Stimulated activated CD4-positive, alpha-beta T cell treated with anti-CD3 and anti-CD28 coated beads, Interleukin-1b, Interleukin-23, amount 100 ng/mL, for 48 hours (primary cell): Measurements from ENCODE around the gene PRKAR1B.
A peak's percentile ranks its signal among the peaks of the same experiment; 100 is the strongest.
"Not testable (repeated sequence)": the region's sequence is repeated elsewhere in the genome, so short reads cannot be mapped to it uniquely, and the experiment has no call there.

Source experiments
- DNase-seq: peaks from one replicate; pipeline ENCODE4 v3.0.0-alpha.2; 2020

PRKAR1B gene

DNA sequence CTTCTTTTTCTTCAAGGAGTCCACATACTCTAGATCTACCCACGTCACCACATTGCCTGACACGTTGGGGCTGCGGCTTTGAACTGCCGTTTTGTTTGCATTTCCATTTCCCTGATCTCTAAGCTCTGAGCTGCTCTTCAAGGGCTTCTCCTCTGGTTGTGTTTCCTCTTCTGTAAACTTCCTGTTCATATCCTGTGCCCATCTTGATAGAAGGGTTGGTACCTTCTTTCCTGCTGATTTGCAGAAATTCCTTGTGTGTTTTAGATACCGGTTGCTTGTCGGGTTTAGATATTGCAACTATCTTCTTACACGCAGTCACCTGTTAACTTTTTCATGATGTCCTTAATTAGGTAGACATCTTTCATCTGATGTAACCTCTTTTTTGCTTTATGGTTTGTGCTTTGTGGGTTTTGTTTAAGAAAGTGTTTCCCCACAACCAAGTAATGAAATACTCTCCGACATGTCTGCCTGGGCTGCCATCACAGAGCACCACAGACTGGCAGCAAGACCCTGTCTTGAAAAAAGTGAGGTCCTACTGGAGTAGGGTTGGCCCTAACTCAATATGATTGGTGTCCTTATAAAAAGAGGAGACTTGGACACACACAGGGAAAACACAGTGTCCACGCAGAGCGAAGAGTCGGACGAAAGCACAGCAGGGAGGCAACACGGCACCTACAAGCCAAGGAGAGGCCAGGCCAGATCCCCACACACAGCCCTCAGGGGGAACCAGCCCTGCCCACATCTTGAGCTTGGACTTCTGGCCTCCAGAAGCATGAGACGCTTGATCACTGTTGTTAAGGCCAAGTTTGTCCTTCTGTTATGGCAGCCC lies 108.3 kb downstream of the PRKAR1B start:
- peak; percentile 62 for DNase-seq

DNA sequence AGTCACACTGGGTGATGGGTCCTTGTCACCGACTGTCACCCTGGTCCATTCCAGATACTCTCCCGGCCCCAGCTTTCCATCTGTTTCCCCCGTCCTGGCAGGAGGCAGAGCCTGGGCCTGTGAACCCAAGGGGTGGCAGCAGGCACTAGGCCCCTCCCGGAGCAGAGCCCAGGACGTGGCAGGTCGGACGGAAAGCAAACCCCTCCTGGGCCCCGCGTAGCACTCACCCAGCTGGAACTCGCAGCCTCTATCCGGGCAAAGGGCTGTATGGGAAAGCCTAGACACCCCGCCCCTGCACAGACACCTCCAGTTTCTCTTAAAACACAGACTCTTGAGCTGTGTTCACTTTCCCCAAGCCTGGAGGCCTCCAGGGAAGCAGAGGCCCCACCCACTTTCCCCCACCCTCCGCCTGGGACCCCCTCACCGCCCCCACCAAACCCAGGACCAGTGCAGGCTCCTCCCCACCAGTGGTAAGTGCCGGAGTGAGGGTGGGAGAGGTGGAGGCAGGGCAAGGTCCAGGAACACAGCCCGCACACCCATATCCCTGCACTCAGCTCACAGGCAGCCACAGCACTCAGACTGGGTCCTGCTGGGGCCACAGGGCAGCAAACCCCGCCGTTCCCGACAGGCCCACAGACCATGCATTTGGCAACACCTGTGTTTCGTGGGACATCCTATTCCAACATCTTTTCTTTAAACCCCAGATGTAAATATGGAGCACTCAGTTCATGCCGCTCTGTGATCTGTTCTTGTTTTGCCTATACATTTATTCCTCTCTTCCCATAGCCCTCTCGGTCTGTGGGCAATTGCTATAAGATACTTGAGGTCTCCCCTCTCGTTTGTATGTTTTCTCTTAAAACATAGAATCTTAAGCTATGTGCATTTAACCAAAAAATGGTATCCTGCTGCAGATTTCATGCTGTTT lies 109.2 kb downstream of the PRKAR1B start:
- peak; percentile 41 for DNase-seq

DNA sequence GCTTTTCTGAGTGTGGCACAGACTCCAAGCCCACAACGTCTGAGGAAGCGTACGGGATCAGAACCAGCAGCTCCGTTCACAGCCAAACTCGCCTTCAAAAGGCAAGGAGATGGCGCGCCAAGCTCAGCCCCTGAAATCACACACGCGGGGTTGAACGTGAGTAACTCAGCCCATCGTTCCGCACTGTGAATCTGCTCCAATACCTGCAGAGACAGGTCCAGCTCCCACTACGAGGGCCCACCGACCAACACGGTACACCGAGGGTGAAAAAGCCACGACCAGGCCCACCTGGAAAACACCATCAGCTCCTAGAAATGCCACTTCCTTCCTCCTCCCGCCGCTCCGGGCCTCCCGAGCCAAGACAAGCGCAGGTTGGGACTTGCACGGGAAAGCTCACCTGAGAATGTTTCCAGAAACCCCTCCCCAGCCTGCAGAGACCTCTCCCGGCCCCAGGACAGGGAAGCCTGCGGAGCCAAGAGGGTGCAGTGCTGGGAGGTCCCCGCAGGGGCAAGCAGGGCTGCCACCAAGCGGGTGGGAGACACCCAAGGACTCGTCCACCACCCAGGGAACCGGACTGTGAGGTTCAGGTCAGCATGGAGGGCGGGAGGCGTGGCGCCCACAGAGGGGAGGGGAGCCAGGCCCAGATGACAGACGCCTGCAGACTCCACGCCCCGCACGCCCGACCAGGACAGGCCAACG lies 113.5 kb downstream of the PRKAR1B start:
- no peak for DNase-seq

DNA sequence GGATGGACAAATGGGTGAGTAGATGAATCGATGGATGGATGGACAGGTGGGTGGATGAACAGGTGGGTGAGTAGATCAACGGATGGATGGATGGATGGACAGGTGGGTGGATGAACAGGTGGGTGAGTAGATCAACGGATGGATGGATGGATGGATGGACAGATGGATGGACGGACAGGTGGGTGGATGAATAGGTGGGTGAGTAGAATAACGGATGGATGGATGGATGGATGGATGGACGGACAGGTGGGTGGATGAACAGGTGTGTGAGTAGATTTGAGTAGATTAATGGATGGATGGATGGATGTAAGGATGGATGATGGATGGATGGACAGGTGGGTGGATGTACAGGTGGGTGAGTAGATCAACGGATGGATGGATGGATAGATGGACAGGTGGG lies 115.2 kb downstream of the PRKAR1B start:
- not testable (repeated sequence) for DNase-seq

DNA sequence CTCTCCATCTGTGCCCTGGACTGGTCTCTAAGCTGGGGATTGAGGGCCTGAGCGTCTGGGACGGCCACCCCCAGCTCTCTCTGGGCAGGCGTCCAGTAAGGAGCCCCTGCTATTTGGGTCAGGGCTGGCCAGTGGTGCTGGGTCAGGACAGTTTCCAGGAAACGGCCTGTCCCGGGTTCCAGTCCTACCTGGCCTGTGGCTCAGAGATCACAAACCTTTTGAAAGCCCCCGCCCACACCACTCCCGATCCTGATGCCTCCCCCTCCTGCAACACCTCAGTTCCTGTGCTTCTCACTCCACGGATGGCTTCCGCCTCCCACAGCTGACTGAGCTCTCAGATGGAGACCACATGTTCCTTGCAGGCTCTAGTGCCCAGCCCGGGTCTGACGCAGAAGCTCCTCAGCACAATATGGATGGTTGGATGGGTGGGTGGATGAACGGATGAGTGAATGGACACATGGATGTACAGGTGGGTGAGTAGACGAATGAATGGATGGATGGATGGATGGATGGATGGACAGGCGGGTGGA lies 115.7 kb downstream of the PRKAR1B start:
- DNase-seq, result no peak

DNA sequence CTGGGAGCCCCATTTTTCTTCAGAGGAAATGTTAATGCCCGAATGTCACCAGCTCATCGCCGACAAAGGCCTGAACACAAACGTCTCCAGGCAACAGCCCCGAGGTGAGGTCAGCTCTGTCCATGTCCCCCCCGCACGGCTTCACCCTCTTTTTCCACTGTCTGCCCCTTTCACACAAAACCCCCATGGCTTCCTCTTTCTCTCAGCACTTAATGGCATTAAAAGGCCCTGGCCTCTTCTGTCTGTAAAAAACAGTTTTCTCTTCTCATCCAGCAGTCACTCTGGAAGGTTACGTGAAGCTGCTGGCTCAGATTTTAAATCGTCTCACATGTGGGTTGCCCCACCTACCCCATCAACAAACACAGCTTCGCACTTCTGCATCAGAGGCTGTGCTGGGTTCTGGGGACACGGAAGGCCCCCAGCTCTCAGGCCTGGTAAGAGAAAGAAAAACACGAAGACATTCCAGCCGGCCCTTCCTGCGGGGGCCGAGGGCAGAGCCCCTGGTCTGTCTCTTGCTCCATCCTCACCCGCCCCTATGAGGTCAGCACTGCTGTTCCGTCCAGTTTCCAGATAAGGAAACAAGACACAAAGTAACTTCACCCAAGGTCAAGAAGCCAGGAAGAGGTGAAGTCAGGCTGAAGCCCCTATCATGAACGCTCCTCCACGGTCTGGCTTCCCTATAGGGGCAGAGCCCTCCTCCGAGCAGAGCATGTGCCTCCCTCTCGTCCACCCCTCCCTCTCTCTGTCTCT lies 116.4 kb downstream of the PRKAR1B start:
- DNase-seq, result no peak

DNA sequence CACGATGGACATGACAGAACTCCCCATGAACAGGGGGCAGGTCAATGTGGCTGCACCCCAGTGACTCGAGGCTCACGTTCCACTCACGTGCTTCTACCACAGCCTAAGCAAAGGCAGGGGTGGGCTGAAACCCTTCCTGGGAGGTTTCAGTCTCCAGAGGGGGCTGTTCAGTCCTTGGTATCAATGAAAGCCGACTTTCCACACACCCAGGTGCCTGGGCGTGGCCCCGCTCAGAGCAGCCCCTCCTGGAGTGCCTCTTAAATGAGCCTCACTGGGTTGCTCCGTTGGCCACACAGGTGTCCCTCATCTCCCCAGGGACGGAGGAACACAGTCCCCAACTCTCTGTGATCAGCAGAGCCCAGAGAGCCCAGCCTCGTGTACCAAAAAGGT lies 116.9 kb downstream of the PRKAR1B start:
- DNase-seq, result no peak

DNA sequence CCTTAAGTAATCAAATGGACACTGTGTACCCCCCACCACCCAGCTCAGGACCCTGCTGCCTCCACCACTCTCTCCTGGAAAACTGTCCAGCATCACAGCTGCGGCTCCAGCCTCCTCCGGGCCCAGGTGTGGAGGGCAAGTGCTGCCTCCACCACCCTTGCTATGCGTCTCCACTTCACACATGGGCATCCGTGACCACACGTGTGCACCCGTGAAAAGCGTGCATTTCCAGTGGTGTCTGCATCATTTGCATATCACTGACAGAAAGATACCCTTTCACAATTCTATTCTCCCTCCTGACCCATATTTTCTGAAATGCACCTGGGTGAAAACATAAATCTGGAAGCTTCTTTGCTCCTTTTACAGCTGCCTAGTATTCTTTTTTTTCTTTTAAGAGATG lies 117.7 kb downstream of the PRKAR1B start:
- no peak for DNase-seq

DNA sequence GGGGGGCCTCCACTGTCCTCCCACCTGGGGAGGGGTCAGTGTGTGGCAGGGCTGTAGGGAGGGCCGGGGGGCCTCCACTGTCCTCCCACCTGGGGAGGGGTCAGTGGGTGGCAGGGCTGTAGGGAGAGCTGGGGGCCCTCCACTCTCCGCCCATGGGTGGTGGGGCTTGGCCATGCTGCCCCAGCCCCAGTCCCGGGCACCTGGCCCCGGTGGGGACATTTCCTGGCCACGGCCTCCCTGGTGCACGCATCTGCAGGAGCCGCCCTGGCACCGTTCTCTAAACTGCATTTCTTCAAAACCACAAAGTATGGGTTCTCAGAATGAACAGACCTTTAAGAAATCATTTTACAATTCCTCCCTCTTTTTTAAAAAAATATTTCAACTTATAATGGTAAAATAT lies 118.1 kb downstream of the PRKAR1B start:
- DNase-seq, result no peak

DNA sequence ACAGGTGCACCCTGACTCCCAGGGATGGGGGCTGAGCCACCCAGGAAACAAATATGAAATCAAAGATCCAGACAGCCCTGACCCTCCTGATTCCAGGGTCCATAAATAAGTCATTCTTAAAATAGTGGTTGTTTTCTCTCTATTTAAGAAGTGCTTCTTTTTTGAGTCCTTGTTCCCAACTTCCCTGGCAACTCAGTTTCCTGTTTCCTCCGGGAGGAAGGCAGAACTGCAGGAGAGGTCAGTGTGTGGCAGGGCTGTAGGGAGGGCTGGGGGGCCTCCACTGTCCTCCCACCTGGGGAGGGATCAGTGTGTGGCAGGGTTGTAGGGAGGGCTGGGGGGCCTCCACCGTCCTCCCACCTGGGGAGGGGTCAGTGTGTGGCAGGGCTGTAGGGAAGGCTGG lies 118.7 kb downstream of the PRKAR1B start:
- no peak for DNase-seq

DNA sequence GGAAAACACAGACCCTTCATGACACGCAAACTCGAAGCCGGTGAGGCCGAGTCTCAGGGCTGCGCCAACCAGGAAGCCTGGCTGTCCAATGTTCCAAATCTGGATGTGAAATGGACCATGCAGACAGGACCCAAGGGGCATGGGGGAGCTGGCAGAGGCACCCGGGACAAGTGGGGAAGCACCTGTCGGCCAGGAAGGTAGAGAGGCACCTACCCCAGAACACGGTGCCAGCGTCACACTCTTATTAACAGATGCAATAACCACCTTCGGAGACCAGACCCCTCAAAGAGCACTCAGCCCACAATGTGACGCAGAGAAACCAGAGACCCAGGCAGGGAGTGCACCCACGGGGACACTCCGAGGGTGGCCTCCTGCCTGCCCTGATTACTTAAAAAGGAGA lies 119.1 kb downstream of the PRKAR1B start:
- DNase-seq, result no peak

DNA sequence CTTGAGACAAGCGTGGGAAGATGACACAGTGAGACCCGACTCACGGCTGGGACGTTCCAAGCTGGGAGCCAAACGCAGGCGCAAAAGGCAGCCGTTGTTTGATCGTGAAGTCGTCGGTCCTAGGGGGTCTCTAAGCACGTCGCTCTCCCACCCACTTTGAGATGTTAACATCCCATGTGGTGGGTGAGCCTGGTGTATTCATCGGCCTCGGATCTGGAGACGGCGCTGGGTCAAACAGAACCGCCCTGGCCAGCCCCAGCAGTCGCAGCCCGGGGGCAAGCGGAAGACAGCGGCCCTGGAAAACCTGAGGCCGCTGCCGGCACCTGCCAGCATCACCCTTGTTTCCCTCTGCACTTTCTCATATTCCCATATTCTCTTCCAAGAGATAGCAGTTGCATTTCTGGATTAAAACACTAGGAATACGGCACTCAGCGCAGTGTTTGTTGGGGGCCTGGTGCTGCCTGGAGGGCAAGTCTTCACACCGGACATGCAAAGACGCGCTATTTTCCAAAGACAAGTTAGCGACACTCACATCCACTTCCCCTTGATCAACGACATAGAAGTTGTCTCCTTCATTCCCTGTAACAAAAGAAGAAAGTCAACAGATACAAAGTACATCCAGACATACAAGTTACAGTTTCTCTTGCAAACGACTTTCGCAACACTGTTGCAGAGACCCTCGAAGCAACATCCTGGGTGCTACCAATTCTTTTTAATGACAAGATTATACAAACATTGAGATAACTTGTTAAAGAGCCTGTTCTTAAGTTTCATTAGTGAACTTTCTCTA lies 121.2 kb downstream of the PRKAR1B start:
- DNase-seq, result no peak

DNA sequence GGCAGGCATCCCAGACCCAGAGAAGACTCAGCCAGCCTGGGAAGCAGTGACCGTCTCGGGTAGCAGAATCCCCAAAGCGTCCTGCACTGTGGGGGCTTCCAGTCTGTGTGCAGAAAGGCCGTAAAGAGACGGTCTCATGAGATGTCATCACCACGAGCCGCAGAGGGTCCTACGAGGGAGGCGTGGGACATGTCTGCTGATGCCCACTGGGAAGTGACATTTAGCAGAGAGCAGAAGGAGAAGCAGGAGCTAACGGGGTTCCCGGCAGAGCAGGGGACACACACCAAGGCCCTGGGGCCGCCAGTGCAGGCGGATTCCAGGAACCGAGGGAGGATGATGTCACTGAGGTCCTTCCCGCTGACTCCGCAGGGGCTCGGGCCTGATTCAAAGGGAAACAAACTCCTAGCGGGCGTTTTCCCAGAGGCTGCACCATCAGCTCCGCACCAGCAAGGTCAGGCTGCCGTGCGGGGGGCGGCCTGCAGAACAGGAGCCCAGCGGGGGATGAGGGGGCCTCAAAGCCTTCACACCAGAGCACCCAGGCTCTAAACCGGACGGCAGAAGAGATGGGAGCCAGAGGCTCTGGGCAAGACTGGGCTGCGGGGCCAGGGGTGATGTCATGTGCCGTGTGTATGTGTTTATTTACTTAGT lies 122.1 kb downstream of the PRKAR1B start:
- DNase-seq, result peak; percentile 38

DNA sequence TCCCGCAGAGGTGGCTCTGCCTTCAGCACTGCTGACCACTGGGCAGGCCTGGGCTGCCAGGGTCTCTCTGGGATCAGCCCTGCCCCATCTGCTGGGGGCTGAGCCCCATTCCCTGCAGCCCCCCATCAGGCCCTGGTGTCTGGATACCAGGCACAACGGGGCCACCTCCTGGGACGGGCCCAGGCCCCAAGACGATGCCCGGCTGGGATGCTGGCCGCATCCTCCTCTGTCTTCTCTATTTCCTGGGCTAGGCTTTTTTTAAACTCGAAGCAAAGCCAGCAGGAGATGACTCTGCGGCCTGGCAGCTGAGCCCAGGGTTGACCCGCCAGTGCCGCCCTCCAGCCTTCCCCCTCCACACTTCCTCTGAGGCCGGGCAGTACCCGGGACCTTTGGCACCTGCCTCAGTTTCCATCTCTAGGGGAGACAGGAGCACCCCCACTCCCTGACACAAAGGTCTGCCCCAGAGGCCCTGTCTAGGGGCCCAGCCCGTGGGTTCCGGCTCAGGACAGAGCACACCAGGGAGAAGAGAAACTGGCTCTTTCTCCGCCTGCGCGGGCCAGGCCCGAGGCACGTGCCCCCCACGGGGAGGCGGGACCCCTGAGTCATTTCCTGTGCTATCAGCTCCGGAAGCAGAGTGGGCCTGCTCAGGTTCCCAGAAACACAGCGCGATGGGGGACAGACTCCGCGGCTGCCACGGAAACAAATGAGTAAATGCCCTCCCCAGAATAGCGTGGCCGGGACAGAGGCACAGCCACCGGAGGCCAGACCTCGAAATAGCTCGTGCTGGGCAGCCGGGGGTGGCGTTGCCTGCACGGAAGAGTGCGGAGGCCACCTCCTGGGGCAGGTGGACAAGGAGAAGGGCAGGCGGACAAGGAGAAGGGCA lies 122.8 kb downstream of the PRKAR1B start:
- DNase-seq, result peak; percentile 96

DNA sequence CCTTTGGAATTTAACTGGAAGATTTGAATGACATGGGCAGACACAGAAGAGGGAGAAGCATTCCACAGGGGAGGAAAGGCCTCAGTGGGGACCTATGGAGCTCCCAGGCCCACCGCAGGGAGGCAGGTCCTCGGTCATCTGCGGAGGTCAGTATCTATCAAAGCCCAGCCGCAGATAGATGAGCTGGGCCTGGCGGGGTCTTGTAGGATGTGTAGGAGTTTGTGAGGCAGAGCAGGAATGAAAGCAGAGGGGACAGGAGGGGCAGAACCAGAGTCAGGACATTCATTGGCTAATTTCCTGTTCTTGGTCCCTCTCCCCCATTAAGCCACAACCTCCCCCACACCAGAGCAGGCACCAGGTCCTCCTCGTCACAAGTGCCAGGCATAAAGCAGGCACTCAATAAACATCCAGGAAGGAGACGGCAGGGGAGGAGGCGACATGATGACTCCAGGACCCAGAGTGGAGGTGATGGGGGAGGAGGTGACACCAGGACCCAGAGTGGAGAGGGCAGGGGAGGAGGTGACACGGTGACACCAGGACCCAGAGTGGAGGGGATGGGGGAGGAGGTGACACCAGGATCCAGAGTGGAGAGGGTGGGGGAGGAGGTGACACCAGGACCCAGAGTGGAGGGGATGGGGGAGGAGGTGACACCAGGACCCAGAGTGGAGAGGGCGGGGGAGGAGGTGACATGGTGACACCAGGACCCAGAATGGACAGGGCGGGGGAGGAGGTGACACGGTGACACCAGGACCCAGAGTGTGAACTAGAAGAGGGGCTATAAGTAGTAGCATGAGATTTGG lies 123.7 kb downstream of the PRKAR1B start:
- DNase-seq, result peak; percentile 81

DNA sequence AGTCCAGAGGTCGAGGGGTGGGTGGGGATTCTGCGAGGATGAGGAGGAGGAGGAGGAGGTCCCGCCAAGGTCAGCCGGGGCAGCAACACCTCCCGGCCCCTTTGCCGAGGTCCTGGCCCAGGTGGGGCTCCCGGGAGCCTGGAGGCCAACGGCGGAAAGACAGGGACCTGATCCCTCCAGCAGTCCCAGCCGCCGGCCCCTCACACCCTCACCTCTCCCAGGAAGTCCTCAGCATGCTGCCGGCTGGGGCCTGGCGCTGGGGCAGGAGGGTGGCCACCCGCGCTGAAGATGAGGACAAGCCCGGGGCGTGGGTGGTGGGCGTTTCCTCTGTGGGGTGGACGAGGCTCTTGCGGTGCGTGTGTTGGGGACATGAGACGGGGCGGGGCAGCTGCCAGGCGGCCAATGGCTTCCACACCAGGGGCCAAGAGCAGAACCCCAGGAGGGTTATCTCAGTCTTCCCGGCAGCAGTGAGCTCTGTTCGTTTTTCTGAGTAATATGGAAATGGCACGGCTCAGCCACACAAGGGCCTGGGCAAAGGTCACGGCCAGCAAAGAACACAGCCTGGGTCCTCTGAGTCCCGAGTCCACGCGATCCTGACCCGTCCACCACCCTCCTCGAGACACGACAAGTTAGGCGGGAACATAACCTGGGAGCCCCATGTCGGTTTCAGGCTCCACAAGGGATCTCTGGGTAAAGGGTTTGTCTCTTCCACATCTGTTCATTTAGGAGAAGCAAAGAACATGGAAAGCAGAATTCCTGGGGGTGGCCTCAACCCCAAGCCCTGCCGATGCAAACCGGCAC lies 124.5 kb downstream of the PRKAR1B start:
- DNase-seq, result peak; percentile 75

DNA sequence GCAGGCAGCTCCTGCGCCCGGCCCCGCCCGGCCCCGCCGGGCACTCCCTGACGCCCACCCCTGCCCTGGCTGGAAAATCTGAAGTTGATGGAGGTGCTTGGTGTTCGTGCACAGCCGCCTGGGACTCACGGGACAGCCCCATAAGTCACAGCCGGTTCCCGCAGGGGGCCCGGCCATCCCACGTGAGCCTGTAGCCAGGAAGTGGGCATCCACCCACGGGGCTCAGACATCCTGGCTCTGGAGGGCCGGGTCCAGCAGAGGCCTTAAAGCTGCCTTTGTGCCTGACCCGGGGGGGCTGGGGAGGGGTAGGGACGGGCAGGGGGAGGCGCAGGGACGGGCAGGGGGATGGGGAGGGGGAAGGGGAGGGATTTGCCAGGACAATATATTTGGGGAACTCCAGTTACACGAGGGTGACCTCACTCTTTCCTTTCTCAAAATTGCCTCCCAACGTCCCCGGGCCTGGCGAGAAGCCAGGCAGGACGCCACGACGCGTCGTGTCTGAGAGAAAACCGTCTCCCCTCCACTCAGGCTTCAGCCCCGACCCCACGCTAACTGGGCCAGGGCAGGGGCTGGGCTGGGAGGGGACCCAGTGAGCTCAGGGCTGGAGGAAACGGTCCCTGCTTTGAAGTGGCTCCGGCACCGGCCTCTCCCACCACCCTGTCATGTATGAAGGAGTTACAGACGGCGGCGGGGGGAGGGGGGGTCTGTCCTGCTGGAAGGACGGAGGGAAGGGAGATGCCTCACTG lies 125.3 kb downstream of the PRKAR1B start:
- DNase-seq, result peak; percentile 96
